ENCODE measurements around the gene SLC25A36. TPM values are rescaled to one million over a fixed set of nuclear protein-coding genes. Genes with fewer than 3 reads are reported as not detected.

SLC25A36 gene, protein sequence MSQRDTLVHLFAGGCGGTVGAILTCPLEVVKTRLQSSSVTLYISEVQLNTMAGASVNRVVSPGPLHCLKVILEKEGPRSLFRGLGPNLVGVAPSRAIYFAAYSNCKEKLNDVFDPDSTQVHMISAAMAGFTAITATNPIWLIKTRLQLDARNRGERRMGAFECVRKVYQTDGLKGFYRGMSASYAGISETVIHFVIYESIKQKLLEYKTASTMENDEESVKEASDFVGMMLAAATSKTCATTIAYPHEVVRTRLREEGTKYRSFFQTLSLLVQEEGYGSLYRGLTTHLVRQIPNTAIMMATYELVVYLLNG
- 95.4 and 110 TPM in 2 replicates for total RNA-seq

DNA sequence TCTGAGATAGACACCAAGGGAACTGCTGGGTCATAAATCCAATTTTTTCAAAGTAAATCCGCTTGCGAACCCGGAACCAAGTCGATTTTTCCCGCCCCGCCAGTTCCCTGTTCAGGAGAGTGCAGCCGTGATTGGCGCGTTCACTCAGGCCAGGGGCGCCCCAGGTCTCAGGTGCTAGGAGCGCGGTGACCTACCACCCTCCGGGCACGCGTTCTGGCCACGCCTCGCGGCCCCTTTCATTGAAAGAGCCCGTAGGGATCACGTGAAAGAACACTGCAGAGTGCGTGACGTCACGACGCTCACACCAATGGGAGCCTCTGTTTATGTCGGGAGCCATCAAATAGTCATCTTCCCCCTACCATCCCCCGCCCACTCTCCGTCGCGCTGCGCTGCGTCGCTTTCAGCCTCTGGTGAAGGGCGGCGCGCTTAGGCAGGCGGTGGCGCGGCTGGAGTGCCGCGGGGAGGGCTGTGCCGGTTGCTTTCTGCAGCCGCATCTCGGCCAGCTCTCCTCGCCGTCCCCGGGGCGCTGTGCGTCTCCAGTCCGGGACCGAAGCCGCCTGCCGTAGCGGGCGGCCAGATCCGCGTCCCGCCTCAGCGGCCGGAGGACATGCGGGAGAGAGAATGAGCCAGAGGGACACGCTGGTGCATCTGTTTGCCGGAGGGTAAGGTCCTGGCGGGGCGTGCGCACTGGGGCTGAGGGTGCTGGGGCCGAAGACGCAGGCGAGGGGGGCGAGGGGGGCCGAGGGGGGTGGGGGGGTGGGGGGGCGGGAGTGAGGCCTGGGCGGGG, at the start of gene SLC25A36:
SLC25A36 (plus strand) TSS at position 403 of the 787 bp plus-strand sequence; CDS start at position 622, 219 bp downstream.

Other genes starting within 250 kb of the SLC25A36 start
- gene SPSB4, start 109.5 kb downstream of the SLC25A36 start, total RNA-seq: under 0.01 TPM in 1 of 2 replicates, not detected in the other

Measured in tracheal epithelial cell (primary cell).